Posterior cingulate gyrus (tissue), 11 donors: ENCODE measurements around the gene MAN2B1.
A peak's percentile ranks its signal among the peaks of the same experiment; 100 is the strongest.
"Not testable (repeated sequence)": the region's sequence is repeated elsewhere in the genome, so short reads cannot be mapped to it uniquely, and the experiment has no call there.

ENCODE experiments used
- DNase-seq, 10 donors: peaks; one replicate each; pipeline versions ENCODE4 v3.0.0 to v3.0.0-alpha.2; 2020 to 2021; ENCODE audit warnings: mixed read lengths in 3 of 10
- intact Hi-C: fragments of 100-400 bp; cut with DNase I; formaldehyde crosslinking; loops from one replicate; pipeline ENCODE4 v1.15.1; 2023

MAN2B1 gene

GRCh38 chr19:12665281-12665573, 1.3 kb downstream of the MAN2B1 start:
- peak in 4 of 10 donors; percentile 13 to 86 (median 31) for DNase-seq
- intact Hi-C loops = no loop called here

DNA sequence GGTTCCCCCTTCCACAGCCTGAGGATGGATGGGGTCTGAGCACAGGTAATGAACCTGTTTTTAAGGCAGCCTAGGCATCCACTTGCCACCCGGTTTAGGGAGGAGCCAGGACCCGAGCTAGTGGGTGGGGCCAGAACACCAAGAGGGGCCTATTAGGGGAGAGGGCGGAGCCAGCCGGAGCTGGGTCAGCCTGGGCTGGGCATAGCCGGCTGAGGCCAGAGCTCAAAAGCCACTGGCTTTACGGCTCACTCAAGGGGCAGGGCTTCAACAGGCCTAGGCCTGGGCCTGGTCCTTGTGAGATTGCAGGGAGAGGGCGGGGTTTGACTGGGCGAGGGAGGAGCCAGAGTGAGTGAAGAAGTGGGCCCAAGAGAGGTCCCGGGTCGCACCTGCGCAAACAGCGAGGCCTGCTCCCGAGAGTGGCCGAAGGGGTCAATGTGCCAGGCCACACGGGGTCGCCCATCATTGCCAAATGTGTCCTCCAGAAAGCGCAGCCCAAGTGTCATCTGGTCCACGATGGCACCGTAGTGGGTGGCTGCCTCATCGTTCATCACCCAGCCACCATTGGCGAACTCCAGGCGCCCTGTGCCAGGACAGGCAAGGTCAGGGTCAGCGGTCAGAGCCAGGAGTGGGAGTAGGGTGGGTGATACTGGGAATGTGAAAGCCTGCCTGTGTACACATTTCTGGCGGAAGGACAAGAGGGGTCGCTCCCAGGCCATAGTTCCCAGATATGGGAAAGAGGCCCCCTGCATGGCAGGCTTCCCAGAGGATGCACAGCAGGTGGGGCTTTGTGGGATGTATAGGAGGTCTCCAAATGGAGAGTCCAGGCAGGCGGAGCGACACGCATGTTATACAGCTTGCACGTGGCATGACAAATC, 1.9 kb downstream of the MAN2B1 start:
- intact Hi-C loops = no loop called here
- no peak for DNase-seq

DNA sequence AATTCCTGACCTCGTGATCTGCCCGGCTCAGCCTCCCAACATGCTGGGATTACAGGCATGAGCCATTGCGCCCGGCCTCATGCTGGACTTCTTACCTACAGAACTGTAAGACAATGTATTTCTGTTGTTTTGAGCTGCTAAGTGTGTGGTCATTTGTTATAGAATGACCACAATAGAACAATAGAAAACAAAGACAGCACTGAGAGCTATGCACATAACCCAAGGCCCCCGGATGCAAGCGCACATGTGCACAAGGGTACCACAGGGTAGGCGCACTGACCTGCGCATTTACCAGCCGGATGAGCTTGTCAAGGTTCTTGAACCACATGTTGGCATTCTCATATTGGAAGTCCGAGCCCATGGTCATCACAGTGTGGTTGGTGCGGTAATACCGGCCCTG, 5.6 kb downstream of the MAN2B1 start:
- intact Hi-C loops = no loop called here
- DNase-seq = peak in 3 of 10 donors; percentile 23 to 86 (median 32)

- intact Hi-C loops = no loop called here
- DNase-seq = no peak
Measured at GRCh38 chr19:12657966-12658365, 8.6 kb downstream of the MAN2B1 start.

DNA sequence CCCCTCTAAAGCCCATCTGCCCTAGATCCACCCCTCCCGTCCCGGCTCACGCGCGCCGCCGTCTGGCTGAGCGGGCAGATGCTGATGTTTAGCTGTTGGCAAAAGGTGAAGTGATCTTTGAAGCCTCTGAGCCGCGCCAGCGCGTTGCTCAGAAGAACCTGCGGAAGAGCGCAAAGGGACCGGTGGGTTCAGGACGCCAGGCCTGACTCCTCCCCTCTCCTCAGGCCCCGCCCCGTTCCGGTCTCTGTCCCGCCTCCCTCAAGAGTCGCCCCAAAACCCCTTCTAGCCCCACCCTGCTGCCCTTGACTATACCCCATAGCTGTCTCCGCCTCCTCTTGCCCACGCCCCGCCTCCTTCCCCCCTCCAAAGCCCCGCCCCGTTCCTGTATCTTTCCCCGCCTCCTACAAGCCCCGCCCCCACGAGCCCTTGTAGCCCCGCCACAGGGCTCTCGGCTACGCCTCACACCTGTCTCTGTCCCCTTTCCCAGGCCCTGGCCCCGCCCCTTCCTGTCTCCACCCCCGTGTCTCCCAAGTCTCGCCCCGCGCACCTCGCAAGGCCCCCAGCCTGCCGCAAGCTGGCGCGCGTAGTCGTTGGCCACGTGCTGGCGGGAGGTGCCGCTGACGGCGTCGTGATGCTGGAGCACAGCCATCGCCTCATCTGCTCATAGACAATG, 9.5 kb downstream of the MAN2B1 start:
- no peak for DNase-seq
- intact Hi-C loops = no loop called here

GRCh38 chr19:12655546-12655945, 11.0 kb downstream of the MAN2B1 start:
- DNase-seq = no peak
- intact Hi-C loops = no loop called here

GRCh38 chr19:12652219-12652618, 14.3 kb downstream of the MAN2B1 start:
- peak in 2 of 10 donors; percentile 13 to 25 for DNase-seq
- intact Hi-C loops = no loop called here

- intact Hi-C loops = no loop called here
- peak in 1 of 10 donors; percentile 52 for DNase-seq
Measured at GRCh38 chr19:12649941-12650340, 16.6 kb downstream of the MAN2B1 start.

DNA sequence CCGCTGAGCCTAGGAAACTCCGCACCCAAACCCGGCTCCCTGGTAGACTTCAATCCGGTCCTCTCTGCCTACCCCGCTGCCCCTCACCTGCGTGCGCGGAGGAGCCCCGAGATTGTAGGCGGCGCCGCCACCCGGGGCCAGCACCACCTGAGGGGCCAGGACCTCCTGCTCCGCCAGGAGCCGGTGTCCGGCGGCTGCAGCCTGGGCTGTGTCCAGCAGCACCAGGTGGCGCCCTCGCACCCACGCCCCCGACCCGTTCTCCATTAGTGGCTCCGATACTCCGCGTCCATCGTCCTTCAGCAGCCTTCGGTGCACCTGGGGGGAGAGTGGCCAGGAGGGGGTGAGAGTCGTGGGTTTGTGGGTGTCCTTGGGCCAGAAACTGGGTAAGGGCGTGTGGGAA, 18.5 kb downstream of the MAN2B1 start:
- intact Hi-C loops = no loop called here
- peak in 2 of 10 donors; percentile 56 to 84 for DNase-seq

GRCh38 chr19:12647490-12648071, 19.0 kb downstream of the MAN2B1 start:
- peak in 5 of 10 donors; percentile 20 to 91 (median 52) for DNase-seq
- intact Hi-C loops = no loop called here

DNA sequence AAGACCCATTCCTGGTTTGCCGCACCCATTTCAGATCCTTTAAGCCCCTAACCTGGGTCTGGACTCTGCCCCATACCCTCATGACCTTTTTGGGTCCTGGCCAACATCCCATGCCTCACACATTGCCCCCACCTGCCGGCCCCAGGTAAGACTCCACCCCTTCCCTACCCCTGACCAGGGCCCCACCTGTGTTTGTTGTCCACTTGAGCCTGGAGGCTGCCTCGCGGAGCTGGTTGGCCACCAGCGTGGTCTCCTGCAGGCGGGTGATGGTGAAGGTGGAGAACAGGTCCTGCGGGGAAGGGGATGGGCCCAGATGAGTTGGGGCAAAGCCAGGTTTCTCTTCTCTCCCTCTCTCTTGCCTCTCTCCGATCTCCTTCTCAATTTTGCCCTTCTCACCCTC, 19.5 kb downstream of the MAN2B1 start:
- DNase-seq = peak in 2 of 10 donors; percentile 47 to 65
- intact Hi-C loops = no loop called here

GRCh38 chr19:12646551-12646950, 20.0 kb downstream of the MAN2B1 start:
- DNase-seq = peak in 2 of 10 donors; percentile 7 to 62
- intact Hi-C loops = no loop called here

- DNase-seq = peak in 2 of 10 donors; percentile 29 to 56
- intact Hi-C loops = not testable (repeated sequence)
Measured at GRCh38 chr19:12643716-12644115, 22.8 kb downstream of the MAN2B1 start.

- intact Hi-C loops = no loop called here
- peak in 2 of 10 donors; percentile 64 to 68 for DNase-seq
Measured at GRCh38 chr19:12642506-12642905, 24.0 kb downstream of the MAN2B1 start.

GRCh38 chr19:12641456-12641855, 25.1 kb downstream of the MAN2B1 start:
- intact Hi-C loops = no loop called here
- peak in 2 of 10 donors; percentile 42 to 57 for DNase-seq

DNA sequence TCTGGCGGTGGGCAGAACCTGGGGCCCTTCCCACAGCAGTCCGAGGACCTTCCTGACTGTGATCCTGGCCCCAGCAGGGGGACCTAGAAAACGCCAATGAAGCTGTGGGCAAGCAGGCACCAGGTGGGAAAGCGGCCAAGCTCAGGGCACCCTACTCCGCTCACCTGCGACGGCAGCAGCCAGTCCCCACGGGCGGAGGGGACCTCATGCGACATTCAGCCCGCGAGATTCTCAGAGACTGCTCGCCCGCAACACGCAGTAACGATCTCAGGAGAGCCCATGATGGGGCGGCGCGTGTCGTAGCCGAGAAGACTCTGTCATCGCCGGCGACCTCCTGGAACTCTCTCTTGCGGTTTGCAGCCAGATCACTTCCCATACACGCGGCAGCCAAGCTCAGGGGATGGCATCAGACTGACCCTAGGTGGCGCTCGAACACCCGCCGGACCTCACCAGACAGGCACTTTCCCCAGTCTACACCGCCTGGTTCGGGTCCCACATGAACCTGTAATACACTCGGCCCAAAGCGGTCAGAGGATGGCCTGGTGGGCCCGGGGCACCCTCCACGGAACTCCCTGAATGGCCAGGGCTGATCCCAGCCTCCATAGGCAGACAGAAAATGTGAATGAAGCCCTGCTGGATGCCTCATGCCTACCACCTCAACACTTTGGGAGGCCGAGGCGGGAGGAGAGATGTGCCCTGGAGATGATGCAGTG, 26.5 kb downstream of the MAN2B1 start:
- intact Hi-C loops = no loop called here
- DNase-seq = peak; percentile 55 to 96 (median 77)

DNA sequence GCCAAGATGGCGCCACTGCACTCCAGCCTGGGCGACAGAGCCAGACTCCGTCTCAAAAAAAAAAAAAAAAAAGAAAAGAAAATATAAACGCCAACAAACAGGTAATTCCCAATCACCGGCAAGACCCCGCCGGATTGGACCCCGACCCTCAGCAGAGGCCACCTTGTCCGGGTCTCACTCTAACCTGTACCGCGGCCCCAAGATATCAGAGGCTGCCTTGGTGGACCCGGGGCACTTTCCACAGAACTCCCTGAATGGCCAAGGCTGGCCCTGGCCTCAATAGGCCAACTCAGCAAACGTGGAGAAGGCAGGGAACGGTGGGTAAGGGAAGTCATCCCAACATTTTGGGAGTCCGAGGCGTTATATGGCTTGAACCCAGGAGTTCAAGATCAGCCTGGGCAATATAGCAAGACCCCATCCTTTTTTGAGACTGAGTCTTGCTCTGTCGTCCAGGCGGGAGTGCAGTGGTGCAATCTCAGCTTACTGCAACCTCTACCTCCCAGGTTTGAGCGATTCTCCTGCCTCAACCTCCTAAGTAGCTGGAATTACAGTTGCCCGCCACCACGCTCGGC, 27.8 kb downstream of the MAN2B1 start:
- peak in 2 of 10 donors; percentile 59 to 74 for DNase-seq
- intact Hi-C loops = no loop called here

GRCh38 chr19:12636631-12637030, 29.9 kb downstream of the MAN2B1 start:
- intact Hi-C loops = no loop called here
- DNase-seq = peak in 2 of 10 donors; percentile 49 to 52

- DNase-seq = no peak
- intact Hi-C loops = no loop called here
Measured at GRCh38 chr19:12629215-12629614, 37.3 kb downstream of the MAN2B1 start.
